NT2/D1 (cell line): Measurements from ENCODE around the gene POU6F2.

Source experiments
- SUZ12 ChIP-seq: IDR thresholded peaks from 2 replicates; pipeline ENCODE4 v1.6.1; 2011; ENCODE audit not compliant: insufficient read length, insufficient read depth; ENCODE audit errors: extremely low read depth
- ZNF274 ChIP-seq: IDR thresholded peaks from 2 replicates; pipeline ENCODE4 v1.6.1; 2011; ENCODE audit warnings: mild to moderate bottlenecking, low read depth, low read length

- TF ChIP-seq ZNF274 (no peak), SUZ12 (no peak)
Measured at GRCh38 chr7:39202041-39202440, 224.3 kb downstream of the POU6F2 start.
